ENCODE results near the gene FOXRED2. TPM values are rescaled to one million over a fixed set of nuclear protein-coding genes. Genes with fewer than 3 reads are reported as not detected.

Gene FOXRED2
- total and polyA plus RNA-seq, 2 of the 8 experiments (the other 6 are each of a cell fraction or from before 2014, with no cell fraction given): 11.5 to 27.8 TPM

- Histone ChIP-seq H3K4me1 (replicated peaks in 1 of 4; ENCODE audit: control insufficient read depth in 3 of 4, insufficient read depth in 4 of 4, low read length in 3 of 4) (peaks cover 0 to 9% (median 3%) of the 10 kb centered on the region in 4 experiments; a peak in 3 of 7 replicates), H2BK5ac (ENCODE audit: low read depth, low read length) (no peak overlapping the region), H4K5ac (ENCODE audit: insufficient read length, low read depth, low read length) (no peak overlapping the region), H3K18ac (ENCODE audit: extremely low read depth, low read length) (no peak overlapping the region), H4K20me1 (replicated peaks in 1 of 2; ENCODE audit: control insufficient read depth in 1 of 2, insufficient read depth in 2 of 2, low read length in 2 of 2) (no peaks in the 10 kb centered on the region), H4K8ac (ENCODE audit: extremely low read depth, insufficient read depth, low read length) (no peak overlapping the region), H2BK20ac (ENCODE audit: low read length) (no peak overlapping the region), H3K23me2 (ENCODE audit: low read depth, low read length) (no peaks in the 10 kb centered on the region; the same call in 1 of the 2 replicates), H3K14ac (ENCODE audit: insufficient read length) (no peak overlapping the region), H3K9ac (replicated peaks in 1 of 4; ENCODE audit: extremely low read depth in 1 of 4, low read depth in 3 of 4, low read length in 3 of 4) (no peak overlapping the region), H4K91ac (replicated peaks; ENCODE audit: insufficient read length, low read length) (no peak overlapping the region), H3K27me3 (replicated peaks in 1 of 4; ENCODE audit: control insufficient read depth in 3 of 4, extremely low read depth in 1 of 4, insufficient read depth in 3 of 4, low read length in 3 of 4) (no peaks in the 10 kb centered on the region), H3K79me1 (ENCODE audit: low read depth, low read length) (no peaks in the 10 kb centered on the region), H3K56ac (replicated peaks; ENCODE audit: insufficient read length, low read depth, low read length) (no peak overlapping the region), H3K79me2 (ENCODE audit: control insufficient read depth in 1 of 2, insufficient read depth in 2 of 2, low read length in 2 of 2) (no peaks in the 10 kb centered on the region), H3K23ac (ENCODE audit: insufficient read length) (no peak overlapping the region), H3K4me2 (ENCODE audit: insufficient read depth in 1 of 2, low read depth in 2 of 2, low read length in 2 of 2) (no peak overlapping the region), H3K9me3 (ENCODE audit: insufficient read depth in 2 of 2, low read depth in 1 of 2, low read length in 1 of 2) (no peaks in the 10 kb centered on the region), H3K4ac (replicated peaks; ENCODE audit: insufficient read length, low read depth, low read length) (no peak overlapping the region), H2AFZ (ENCODE audit: low read length) (no peak overlapping the region), H3K4me3 (ENCODE audit: extremely low read depth in 1 of 4, insufficient read depth in 2 of 4, low read depth in 3 of 4, low read length in 4 of 4) (no peak overlapping the region), H2BK120ac (replicated peaks; ENCODE audit: low read depth, low read length) (no peak overlapping the region), H3K27ac (ENCODE audit: low read depth, low read length) (no peak overlapping the region), H2AK5ac (ENCODE audit: low read depth, low read length) (no peak overlapping the region), H2BK12ac (ENCODE audit: low read depth, low read length) (no peak overlapping the region), H3K36me3 (ENCODE audit: control insufficient read depth in 2 of 4, insufficient read depth in 4 of 4, low read length in 3 of 4) (no peaks in the 10 kb centered on the region), H2BK15ac (ENCODE audit: low read length) (no peak overlapping the region)
- DNase-seq (ENCODE audit: low read depth in 1 of 2, low spot score in 2 of 2): no peak
- ChIA-PET POLR2A (ENCODE audit: partially characterized antibody) (no interaction called here), CTCF (ENCODE audit: partially characterized antibody) (interaction anchor here (0.6 to 2.8 kb wide), 9 partner anchors 9 to 425 kb away, joined by 3 to 17 read pairs (median 6); no protein-coding TSS in a partner anchor)
- FAIRE-seq: no peak
- WGBS, 2 experiments (ENCODE audit: extremely low coverage in 1 of 2, insufficient coverage in 1 of 2, insufficient read length in 1 of 2, insufficient replicate concordance in 2 of 2, low coverage in 1 of 2, low lambda C conversion rate in 2 of 2, missing lambda C conversion rate in 1 of 2): 90% methylated on average over 1 of the region's 1 CpG; no CpG with 5 or more reads in 1 of the 2 experiments
- TF ChIP-seq RBBP5 (IDR thresholded peaks at IDR 0.05; ENCODE audit: borderline replicate concordance, low read depth, low read length): no peak
- TF ChIP-seq MAFK (IDR thresholded peaks at IDR 0.05; ENCODE audit: low read depth, low read length): no peak
- TF ChIP-seq CEBPB (IDR thresholded peaks at IDR 0.05; ENCODE audit: low read depth, low read length): no peak
- no peak for TF ChIP-seq JUN (IDR thresholded peaks at IDR 0.05; ENCODE audit: low read depth, low read length)
- no peak for TF ChIP-seq RAD21 (IDR thresholded peaks at IDR 0.05 in 1 of 2, conservative IDR thresholded peaks at IDR 0.05 in 1 of 2; ENCODE audit: low read depth in 2 of 2, low read length in 2 of 2)
- TF ChIP-seq TEAD4 (IDR thresholded peaks at IDR 0.05; ENCODE audit: low read depth, low read length): no peak
- no peak for TF ChIP-seq E2F6 (IDR thresholded peaks at IDR 0.05)
- no peak for TF ChIP-seq NANOG (IDR thresholded peaks at IDR 0.05; ENCODE audit: insufficient read depth, low read depth, low read length, poor library complexity, severe bottlenecking)
- no peak for TF ChIP-seq SP2 (IDR thresholded peaks at IDR 0.05; ENCODE audit: low read length)
- no peak for TF ChIP-seq KDM1A (IDR thresholded peaks at IDR 0.05; ENCODE audit: borderline replicate concordance, low read length)
- TF ChIP-seq USF2 (IDR thresholded peaks at IDR 0.05; ENCODE audit: low read length): no peak
- TF ChIP-seq KDM4A (IDR thresholded peaks at IDR 0.05; ENCODE audit: low read depth, low read length, severe bottlenecking): no peak
Measured at GRCh38 chr22:36552289-36552688, 45.4 kb upstream of the FOXRED2 start.
